Fibroblast of skin of right quadriceps (primary cell): ENCODE results near the gene IGF2BP2.
A peak's percentile ranks its signal among the peaks of the same experiment; 100 is the strongest.
"Not testable (repeated sequence)": the region's sequence is repeated elsewhere in the genome, so short reads cannot be mapped to it uniquely, and the experiment has no call there.

Experiments
- DNase-seq: peaks from one replicate; pipeline ENCODE4 v3.0.0-alpha.2; 2013

IGF2BP2 gene

GRCh38 chr3:185658504-185658912, 166.3 kb downstream of the IGF2BP2 start:
- peak; percentile 98 for DNase-seq

GRCh38 chr3:185657691-185658503, 166.9 kb downstream of the IGF2BP2 start:
- DNase-seq: no peak

- DNase-seq: no peak
Observed at GRCh38 chr3:185657211-185657610, 167.6 kb downstream of the IGF2BP2 start.

- peak; percentile 99 for DNase-seq
Observed at GRCh38 chr3:185656321-185656840, 168.5 kb downstream of the IGF2BP2 start.

- DNase-seq: no peak
Observed at GRCh38 chr3:185655426-185656320, 169.2 kb downstream of the IGF2BP2 start.

GRCh38 chr3:185654758-185655145, 170.1 kb downstream of the IGF2BP2 start:
- no peak for DNase-seq

- no peak for DNase-seq
Observed at GRCh38 chr3:185653949-185654757, 170.7 kb downstream of the IGF2BP2 start.

- no peak for DNase-seq
Observed at GRCh38 chr3:185651971-185652370, 172.9 kb downstream of the IGF2BP2 start.

GRCh38 chr3:185649414-185649813, 175.4 kb downstream of the IGF2BP2 start:
- no peak for DNase-seq

GRCh38 chr3:185648396-185648795, 176.4 kb downstream of the IGF2BP2 start:
- no peak for DNase-seq

GRCh38 chr3:185647880-185648210, 177.0 kb downstream of the IGF2BP2 start:
- no peak for DNase-seq

- DNase-seq: no peak
Observed at GRCh38 chr3:185647134-185647879, 177.5 kb downstream of the IGF2BP2 start.

- DNase-seq: no peak
Observed at GRCh38 chr3:185646382-185647133, 178.3 kb downstream of the IGF2BP2 start.

- DNase-seq: no peak
Observed at GRCh38 chr3:185645596-185646381, 179.1 kb downstream of the IGF2BP2 start.

GRCh38 chr3:185645191-185645590, 179.7 kb downstream of the IGF2BP2 start:
- DNase-seq: not testable (repeated sequence)

GRCh38 chr3:185640308-185640707, 184.5 kb downstream of the IGF2BP2 start:
- no peak for DNase-seq

- DNase-seq: no peak
Observed at GRCh38 chr3:185639632-185640206, 185.1 kb downstream of the IGF2BP2 start.

- not testable (repeated sequence) for DNase-seq
Observed at GRCh38 chr3:185638651-185639050, 186.2 kb downstream of the IGF2BP2 start.

- no peak for DNase-seq
Observed at GRCh38 chr3:185637388-185637787, 187.5 kb downstream of the IGF2BP2 start.

- DNase-seq: no peak
Observed at GRCh38 chr3:185632996-185633395, 191.8 kb downstream of the IGF2BP2 start.
